ENCODE results near the gene PTPRO. TPM values are rescaled to one million over a fixed set of nuclear protein-coding genes. Genes with fewer than 3 reads are reported as not detected.

Gene PTPRO
- polyA plus RNA-seq, 1 donor (not counting 4 experiments of a cell fraction or from before 2014, with no cell fraction given): 0.17 TPM

DNA sequence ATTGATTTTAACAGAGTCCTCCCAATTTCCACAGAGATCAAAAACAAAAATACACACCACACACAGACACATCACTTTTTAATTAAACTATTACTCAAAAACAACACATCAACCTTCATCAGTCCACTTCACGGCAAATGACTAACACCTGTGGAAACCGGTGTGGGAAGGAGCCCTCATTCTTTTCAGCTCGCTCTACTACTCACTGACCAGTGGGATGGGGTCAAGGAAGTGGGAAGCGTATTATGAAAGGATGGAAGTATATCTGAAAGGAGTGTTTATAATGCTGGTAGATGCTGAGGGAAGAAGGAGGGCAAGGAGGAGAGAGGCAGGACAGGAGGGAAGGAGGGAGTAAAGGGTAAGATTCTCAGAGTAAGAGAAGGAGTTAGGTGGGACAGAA lies 310.4 kb downstream of the PTPRO start:
- Histone ChIP-seq H3K9me1 (ENCODE audit: control insufficient read depth, extremely low read depth, insufficient read depth, low read length) (no peaks in the 10 kb centered on the region), H3K27me3 (ENCODE audit: control insufficient read depth, extremely low read depth, insufficient read depth, low read length) (no peaks in the 10 kb centered on the region), H3K9me3 (ENCODE audit: control insufficient read depth, low read depth, low read length) (no peaks in the 10 kb centered on the region), H3K4me1 (ENCODE audit: control insufficient read depth, extremely low read depth, insufficient read depth, low read length) (peaks cover 17% of the 10 kb centered on the region), H3K79me2 (ENCODE audit: control insufficient read depth, insufficient read depth, low read length) (no peaks in the 10 kb centered on the region), H3K9ac (ENCODE audit: control insufficient read depth, extremely low read depth, insufficient read depth, low read length) (no peak overlapping the region), H3K4me3 (ENCODE audit: control insufficient read depth in 2 of 3, extremely low read depth in 1 of 3, insufficient read depth in 2 of 3, low read depth in 1 of 3, low read length in 3 of 3) (no peak overlapping the region), H3K4me2 (ENCODE audit: control insufficient read depth, extremely low read depth, insufficient read depth, low read depth, low read length) (no peak overlapping the region), H3K36me3 (ENCODE audit: control insufficient read depth in 2 of 2, extremely low read depth in 1 of 2, insufficient read depth in 2 of 2, low read length in 2 of 2) (no peaks in the 10 kb centered on the region), H4K20me1 (ENCODE audit: control insufficient read depth, extremely low read depth, insufficient read depth, low read length) (no peaks in the 10 kb centered on the region), H2AFZ (ENCODE audit: control insufficient read depth, low read length) (no peak overlapping the region), H3K27ac (ENCODE audit: control insufficient read depth, insufficient read depth, low read length) (no peak overlapping the region)
- FAIRE-seq (no peak), DNase-seq (ENCODE audit: low read depth, low spot score) (no peak)
- dilution Hi-C loops (cut with MboI; ENCODE audit: extremely low pct_ligation_motif_present, low sequenced_read_pairs): no loop called here
- no peak for TF ChIP-seq EZH2 (IDR thresholded peaks at IDR 0.05; ENCODE audit: low read length)
- no peak for TF ChIP-seq CTCF (optimal IDR thresholded peaks at IDR 0.05 in 1 of 3, IDR thresholded peaks at IDR 0.05 in 1 of 3, conservative IDR thresholded peaks at IDR 0.05 in 1 of 3; ENCODE audit: extremely low read depth in 1 of 3, insufficient read depth in 2 of 3, low read length in 3 of 3)

- no peak overlapping the region for H2AFZ ChIP-seq (ENCODE audit: control insufficient read depth, low read length)
- DNase-seq (ENCODE audit: low read depth, low spot score) (no peak), FAIRE-seq (no peak)
- H3K79me2 ChIP-seq (ENCODE audit: control insufficient read depth, insufficient read depth, low read length): no peaks in the 10 kb centered on the region
- no peaks in the 10 kb centered on the region for H3K9me3 ChIP-seq (ENCODE audit: control insufficient read depth, low read depth, low read length)
- dilution Hi-C loops (cut with MboI; ENCODE audit: extremely low pct_ligation_motif_present, low sequenced_read_pairs): no loop called here
- no peak overlapping the region for H3K9ac ChIP-seq (ENCODE audit: control insufficient read depth, extremely low read depth, insufficient read depth, low read length)
- no peaks in the 10 kb centered on the region for H3K27me3 ChIP-seq (ENCODE audit: control insufficient read depth, extremely low read depth, insufficient read depth, low read length)
- H3K4me1 ChIP-seq (ENCODE audit: control insufficient read depth, extremely low read depth, insufficient read depth, low read length): peaks cover 16% of the 10 kb centered on the region
- H3K4me2 ChIP-seq (ENCODE audit: control insufficient read depth, extremely low read depth, insufficient read depth, low read depth, low read length): no peak overlapping the region
- TF ChIP-seq CTCF (optimal IDR thresholded peaks at IDR 0.05 in 1 of 3, IDR thresholded peaks at IDR 0.05 in 1 of 3, conservative IDR thresholded peaks at IDR 0.05 in 1 of 3; ENCODE audit: extremely low read depth in 1 of 3, insufficient read depth in 2 of 3, low read length in 3 of 3) (no peak), EZH2 (IDR thresholded peaks at IDR 0.05; ENCODE audit: low read length) (no peak)
- no peak overlapping the region for H3K27ac ChIP-seq (ENCODE audit: control insufficient read depth, insufficient read depth, low read length)
- no peaks in the 10 kb centered on the region for H3K9me1 ChIP-seq (ENCODE audit: control insufficient read depth, extremely low read depth, insufficient read depth, low read length)
- H4K20me1 ChIP-seq (ENCODE audit: control insufficient read depth, extremely low read depth, insufficient read depth, low read length): no peaks in the 10 kb centered on the region
- H3K36me3 ChIP-seq (ENCODE audit: control insufficient read depth in 2 of 2, extremely low read depth in 1 of 2, insufficient read depth in 2 of 2, low read length in 2 of 2): no peaks in the 10 kb centered on the region
- no peak overlapping the region for H3K4me3 ChIP-seq (ENCODE audit: control insufficient read depth in 2 of 3, extremely low read depth in 1 of 3, insufficient read depth in 2 of 3, low read depth in 1 of 3, low read length in 3 of 3)
Observed at GRCh38 chr12:15633201-15633600, 310.9 kb downstream of the PTPRO start.

All from keratinocyte (primary cell).